H1 (cell line): ENCODE data around the gene IQCM. TPM values are rescaled to one million over a fixed set of nuclear protein-coding genes. Genes with fewer than 3 reads are reported as not detected.

Source experiments
- CTCF ChIA-PET: fragments of 300-600 bp; sonication (Branson Sonifier 250); formaldehyde crosslinking; loops from one replicate; lab custom pipeline; 2021; ENCODE audit not compliant: partially characterized antibody; lab: Charles Lee
- POLR2A ChIA-PET: fragments of 300-600 bp; sonication (Branson Sonifier 250); formaldehyde crosslinking; loops from one replicate; lab custom pipeline; 2021; ENCODE audit warnings: inconsistent platforms; ENCODE audit not compliant: partially characterized antibody; lab: Charles Lee
- DNase-seq, 2 experiments: peaks; one replicate each; pipeline versions ENCODE4 v3.0.0 to v3.0.0-alpha.2; 2010 to 2022; ENCODE audit warnings: low spot score in 2 of 2, low read depth in 1 of 2, mixed read lengths in 1 of 2
- FAIRE-seq: peaks from 2 replicates; lab custom pipeline; 2011; peaks lifted over from hg19 to GRCh38; lab: Jason Lieb, UNC
- H2AFZ ChIP-seq: 2 replicates; pipeline ENCODE4 v1.8.1; 2012; ENCODE audit warnings: low read length, inconsistent platforms
- H2AK5ac ChIP-seq: 2 replicates; pipeline ENCODE4 v1.6.1; 2013; ENCODE audit warnings: low read depth, low read length
- H2BK120ac ChIP-seq: replicated peaks from 2 replicates; pipeline ENCODE3; 2013; ENCODE audit warnings: low read depth, low read length, inconsistent platforms
- H2BK12ac ChIP-seq: 2 replicates; pipeline ENCODE4 v1.6.1; 2013; ENCODE audit warnings: low read depth, low read length
- H2BK15ac ChIP-seq: 2 replicates; pipeline ENCODE4 v1.6.1; 2013; ENCODE audit warnings: low read length
- H2BK20ac ChIP-seq: 2 replicates; pipeline ENCODE4 v1.6.1; 2013; ENCODE audit warnings: low read length
- H2BK5ac ChIP-seq: 2 replicates; pipeline ENCODE4 v1.6.1; 2013; ENCODE audit warnings: low read depth, low read length
- H3K14ac ChIP-seq: 2 replicates; pipeline ENCODE4 v1.6.1; 2013; ENCODE audit warnings: inconsistent platforms; ENCODE audit not compliant: insufficient read length
- H3K18ac ChIP-seq: 2 replicates; pipeline ENCODE4 v1.6.1; 2013; ENCODE audit warnings: low read length; ENCODE audit errors: extremely low read depth
- H3K23ac ChIP-seq: 2 replicates; pipeline ENCODE4 v1.6.1; 2013; ENCODE audit warnings: inconsistent platforms; ENCODE audit not compliant: insufficient read length
- H3K23me2 ChIP-seq: 2 replicates; pipeline ENCODE4 v1.6.1; 2013; ENCODE audit warnings: low read depth, low read length
- H3K27ac ChIP-seq: 2 replicates; pipeline ENCODE4 v1.6.1; 2011; ENCODE audit warnings: low read depth, low read length, inconsistent platforms
- H3K27me3 ChIP-seq, 4 experiments: replicated peaks in 1 of 4; 1 replicate in 1 of 4; 2 replicates in 3 of 4; pipeline versions ENCODE4 v1.6.1 to v1.8.1; 2011 to 2013; ENCODE audit warnings: low read length in 3 of 4, mild to moderate bottlenecking in 3 of 4, inconsistent platforms in 2 of 4, mixed read lengths in 2 of 4, moderate library complexity in 1 of 4; ENCODE audit not compliant: control insufficient read depth in 3 of 4, insufficient read depth in 3 of 4; ENCODE audit errors: extremely low read depth in 1 of 4
- H3K36me3 ChIP-seq, 4 experiments: 2 replicates each; pipeline versions ENCODE4 v1.6.1 to v1.8.1; 2011 to 2013; ENCODE audit warnings: mild to moderate bottlenecking in 4 of 4, low read length in 3 of 4, moderate library complexity in 2 of 4, control low read depth in 1 of 4, inconsistent platforms in 1 of 4; ENCODE audit not compliant: insufficient read depth in 4 of 4, control insufficient read depth in 2 of 4
- H3K4ac ChIP-seq: replicated peaks from 2 replicates; pipeline ENCODE3; 2013; ENCODE audit warnings: low read length, low read depth, mixed read lengths, inconsistent platforms; ENCODE audit not compliant: insufficient read length
- H3K4me1 ChIP-seq, 4 experiments: replicated peaks in 1 of 4; 1 replicate in 1 of 4; 2 replicates in 3 of 4; pipeline versions ENCODE4 v1.6.1 to v1.8.1; 2011 to 2013; ENCODE audit warnings: low read length in 3 of 4, inconsistent platforms in 2 of 4, mixed read lengths in 1 of 4; ENCODE audit not compliant: insufficient read depth in 4 of 4, control insufficient read depth in 3 of 4
- H3K4me2 ChIP-seq, 2 experiments: 2 replicates each; pipeline versions ENCODE4 v1.6.1 to v1.8.1; 2011 to 2013; ENCODE audit warnings: low read depth in 2 of 2, low read length in 2 of 2, control low read depth in 1 of 2, inconsistent platforms in 1 of 2, mild to moderate bottlenecking in 1 of 2; ENCODE audit not compliant: insufficient read depth in 1 of 2
- H3K4me3 ChIP-seq, 4 experiments: fragments of 200-600, 300-600 bp in 1 of 4; sonication (generic), shearing (Covaris generic), sonication (Bioruptor Twin) in 1 of 4; 2 replicates each; pipeline versions ENCODE4 v1.5.1 to v1.8.1; 2011 to 2016; ENCODE audit warnings: low read length in 4 of 4, low read depth in 3 of 4, control low read depth in 2 of 4, inconsistent platforms in 2 of 4, mild to moderate bottlenecking in 2 of 4, mixed read lengths in 1 of 4, moderate library complexity in 1 of 4; ENCODE audit not compliant: insufficient read depth in 2 of 4; ENCODE audit errors: extremely low read depth in 1 of 4
- H3K56ac ChIP-seq: replicated peaks from 2 replicates; pipeline ENCODE3; 2013; ENCODE audit warnings: low read depth, mild to moderate bottlenecking, mixed read lengths, low read length, inconsistent platforms; ENCODE audit not compliant: insufficient read length
- H3K79me1 ChIP-seq: 2 replicates; pipeline ENCODE4 v1.6.1; 2013; ENCODE audit warnings: low read depth, low read length, control low read depth
- H3K79me2 ChIP-seq, 2 experiments: 2 replicates each; pipeline versions ENCODE4 v1.6.1 to v1.8.1; 2012 to 2013; ENCODE audit warnings: low read length in 2 of 2, mild to moderate bottlenecking in 2 of 2, inconsistent platforms in 1 of 2; ENCODE audit not compliant: insufficient read depth in 2 of 2, control insufficient read depth in 1 of 2
- H3K9ac ChIP-seq, 4 experiments: replicated peaks in 1 of 4; 1 replicate in 1 of 4; 2 replicates in 3 of 4; pipeline versions ENCODE4 v1.6.1 to v1.8.1; 2011 to 2013; ENCODE audit warnings: low read depth in 3 of 4, low read length in 3 of 4, control low read depth in 2 of 4, mild to moderate bottlenecking in 2 of 4, moderate library complexity in 2 of 4, inconsistent platforms in 1 of 4; ENCODE audit errors: extremely low read depth in 1 of 4
- H3K9me3 ChIP-seq, 2 experiments: 2 replicates each; pipeline versions ENCODE4 v1.6.1 to v1.8.1; 2012 to 2013; ENCODE audit warnings: mild to moderate bottlenecking in 2 of 2, moderate library complexity in 2 of 2, control low read depth in 1 of 2, inconsistent platforms in 1 of 2, low read depth in 1 of 2, low read length in 1 of 2, mixed read lengths in 1 of 2; ENCODE audit not compliant: insufficient read depth in 2 of 2
- H4K20me1 ChIP-seq, 2 experiments: replicated peaks in 1 of 2; 2 replicates each; pipeline versions ENCODE3 to v1.8.1; 2011 to 2013; ENCODE audit warnings: inconsistent platforms in 2 of 2, low read length in 2 of 2, mild to moderate bottlenecking in 1 of 2; ENCODE audit not compliant: insufficient read depth in 2 of 2, control insufficient read depth in 1 of 2
- H4K5ac ChIP-seq: 2 replicates; pipeline ENCODE4 v1.6.1; 2013; ENCODE audit warnings: low read length, low read depth, mixed read lengths, inconsistent platforms; ENCODE audit not compliant: insufficient read length
- H4K8ac ChIP-seq: 2 replicates; pipeline ENCODE4 v1.8.0; 2013; ENCODE audit warnings: mild to moderate bottlenecking, moderate library complexity, low read length, inconsistent platforms; ENCODE audit not compliant: insufficient read depth; ENCODE audit errors: extremely low read depth
- H4K91ac ChIP-seq: replicated peaks from 2 replicates; pipeline ENCODE3; 2013; ENCODE audit warnings: low read length, mixed read lengths, inconsistent platforms; ENCODE audit not compliant: insufficient read length
- BACH1 ChIP-seq: IDR thresholded peaks from 2 replicates; pipeline ENCODE4 v1.6.1; 2012; ENCODE audit warnings: low read length, improper control_type of control experiment
- CEBPB ChIP-seq: IDR thresholded peaks from 2 replicates; pipeline ENCODE4 v1.6.1; 2012; ENCODE audit warnings: low read depth, low read length
- CHD2 ChIP-seq: IDR thresholded peaks from 2 replicates; pipeline ENCODE4 v1.6.1; 2012; ENCODE audit warnings: low read length, improper control_type of control experiment
- KDM5A ChIP-seq: fragments of 200-600 bp; IDR thresholded peaks from 2 replicates; pipeline ENCODE4 v1.7.1; 2012; ENCODE audit warnings: mild to moderate bottlenecking, low read length, inconsistent platforms, mixed read lengths
- POU5F1 ChIP-seq: IDR thresholded peaks from 2 replicates; pipeline ENCODE4 v1.6.1; 2011; ENCODE audit warnings: low read depth, mild to moderate bottlenecking, low read length, moderate library complexity
- SP1 ChIP-seq: IDR thresholded peaks from 2 replicates; pipeline ENCODE4 v1.6.1; 2011; ENCODE audit warnings: low read depth, low read length
- SP4 ChIP-seq: IDR thresholded peaks from 2 replicates; pipeline ENCODE4 v1.6.1; 2012; ENCODE audit warnings: low read length, inconsistent platforms
- whole genome bisulfite sequencing, 2 experiments: shearing (Covaris generic) in 1 of 2; methylation state at CpG; one replicate each; pipeline versions ENCODE4 v1.1.6 to v1.1.7; 2013 to 2015; ENCODE audit warnings: low lambda C conversion rate in 2 of 2, mixed read lengths in 2 of 2, inconsistent platforms in 1 of 2, low coverage in 1 of 2, missing lambda C conversion rate in 1 of 2; ENCODE audit not compliant: insufficient replicate concordance in 2 of 2, insufficient coverage in 1 of 2, insufficient read length in 1 of 2; ENCODE audit errors: extremely low coverage in 1 of 2, missing lambda C conversion rate in 1 of 2; 5-methylcytosine and 5-hydroxymethylcytosine counted together
- polyA plus RNA-seq, 7 experiments: library from polyadenylated mRNA; depleted of rRNA in 3 of 7; stranded (reverse) in 5 of 7; unstranded in 2 of 7; fragments of >200 nt in 5 of 7; fragments of 200-250 nt in 2 of 7; gene quantifications; 1 replicate in 5 of 7; 2 replicates in 1 of 7; 4 replicates in 1 of 7; pipeline versions ENCODE4 v1.2.1 to v1.2.3, GENCODE V29; 2011 to 2013; ENCODE audit warnings: missing spikeins in 2 of 7, mixed read lengths in 2 of 7
- total RNA-seq: library from RNA; stranded (reverse); fragmentation: NEBNext Ultra II Directional; extraction: Animal tissue kit (Norgen Biotek cat#: 25700); gene quantifications from 2 replicates; pipeline ENCODE4 v1.2.1, GENCODE V29; 2021

The IQCM gene
- total and polyA plus RNA-seq, 2 of the 8 experiments (the other 6 are each of a cell fraction or from before 2014, with no cell fraction given) = not detected

GRCh38 chr4:149799546-149799945 lies 16.1 kb downstream of the IQCM start:
- Histone ChIP-seq H3K4ac (no peak overlapping the region), H4K20me1 (no peaks in the 10 kb centered on the region), H2BK120ac (no peak overlapping the region), H3K4me2 (no peak overlapping the region), H2BK12ac (no peak overlapping the region), H3K79me1 (no peaks in the 10 kb centered on the region), H3K27ac (no peak overlapping the region), H2AFZ (no peak overlapping the region), H4K8ac (no peak overlapping the region), H2BK20ac (no peak overlapping the region), H3K23me2 (no peaks in the 10 kb centered on the region), H3K18ac (no peak overlapping the region), H2AK5ac (no peak overlapping the region), H2BK5ac (no peak overlapping the region), H3K23ac (no peak overlapping the region), H3K9me3 (no peaks in the 10 kb centered on the region), H3K4me1 (no peaks in the 10 kb centered on the region), H3K9ac (no peak overlapping the region), H4K91ac (no peak overlapping the region), H3K36me3 (no peaks in the 10 kb centered on the region), H3K79me2 (no peaks in the 10 kb centered on the region), H4K5ac (no peak overlapping the region), H3K4me3 (no peak overlapping the region), H3K56ac (no peak overlapping the region), H3K14ac (no peak overlapping the region), H3K27me3 (no peaks in the 10 kb centered on the region), H2BK15ac (no peak overlapping the region)
- ChIA-PET POLR2A (no interaction called here), CTCF (no interaction called here)
- no peak for DNase-seq
- 94% methylated on average over 1 of the region's 1 CpG; no CpG with 5 or more reads in 1 of the 2 experiments for WGBS, 2 experiments
- TF ChIP-seq SP1 (no peak), CEBPB (no peak), POU5F1 (no peak), BACH1 (no peak), CHD2 (no peak), KDM5A (no peak), SP4 (no peak)
- FAIRE-seq = no peak
